SK-N-SH (cell line): ENCODE results near the gene INHBA. TPM values are rescaled to one million over a fixed set of nuclear protein-coding genes. Genes with fewer than 3 reads are reported as not detected.

Experiments used
- CTCF ChIA-PET: fragments of 300-600, 350-600 bp; formaldehyde crosslinking; extraction: SDS; loops from one replicate; lab custom pipeline; 2021; lab: Yijun Ruan, JAX
- POLR2A ChIA-PET: fragments of 350-600 bp; sonication (Branson Sonifier 250); formaldehyde crosslinking; extraction: SDS; loops from one replicate; lab custom pipeline; 2020; ENCODE audit warnings: antibody characterized with exemption, inconsistent platforms; lab: Yijun Ruan, JAX
- DNase-seq: peaks from one replicate; pipeline ENCODE4 v3.0.0; 2012
- H2AFZ ChIP-seq: fragments of 200-600 bp; sonication (generic); 2 replicates; pipeline ENCODE4 v1.8.1; 2016; ENCODE audit warnings: antibody characterized with exemption, mild to moderate bottlenecking, low read depth
- H3F3A ChIP-seq: fragments of 200-600 bp; sonication (generic); replicated peaks from 2 replicates; pipeline ENCODE3; 2016; ENCODE audit warnings: antibody characterized with exemption, mild to moderate bottlenecking; ENCODE audit not compliant: insufficient read depth
- H3K27ac ChIP-seq, 2 experiments: fragments of 200-500 bp in 1 of 2; fragments of 200-600 bp in 1 of 2; sonication (Bioruptor generic) in 1 of 2; sonication (generic), shearing (Covaris generic) in 1 of 2; 2 replicates each; pipeline versions ENCODE4 v1.5.1 to v1.6.1; 2014 to 2016; ENCODE audit warnings: low read depth in 2 of 2, inconsistent platforms in 1 of 2, low read length in 1 of 2, mild to moderate bottlenecking in 1 of 2, mixed read lengths in 1 of 2
- H3K27me3 ChIP-seq: fragments of 200-600 bp; sonication (generic), shearing (Covaris generic); 2 replicates; pipeline ENCODE4 v1.6.1; 2016; ENCODE audit warnings: mixed run types; ENCODE audit not compliant: insufficient read depth
- H3K36me3 ChIP-seq, 2 experiments: fragments of 200-500 bp in 1 of 2; fragments of 200-600 bp in 1 of 2; sonication (Bioruptor generic) in 1 of 2; sonication (generic) in 1 of 2; replicated peaks in 1 of 2; 2 replicates each; pipeline versions ENCODE3 to v1.5.1; 2014 to 2016; ENCODE audit warnings: low read length in 1 of 2, mild to moderate bottlenecking in 1 of 2; ENCODE audit not compliant: insufficient read depth in 2 of 2, control insufficient read depth in 1 of 2
- H3K4me1 ChIP-seq, 2 experiments: fragments of 200-500 bp in 1 of 2; fragments of 200-600 bp in 1 of 2; sonication (Bioruptor generic) in 1 of 2; sonication (generic), shearing (Covaris generic) in 1 of 2; 2 replicates each; pipeline versions ENCODE4 v1.5.1 to v1.6.1; 2014 to 2016; ENCODE audit warnings: low read depth in 1 of 2, low read length in 1 of 2, mixed run types in 1 of 2; ENCODE audit not compliant: insufficient read depth in 2 of 2, control insufficient read depth in 1 of 2
- H3K4me2 ChIP-seq: fragments of 200-600 bp; sonication (generic), shearing (Covaris generic); 2 replicates; pipeline ENCODE4 v1.6.1; 2017; ENCODE audit warnings: mixed run types
- H3K4me3 ChIP-seq, 2 experiments: fragments of 200-500 bp in 1 of 2; fragments of 200-600 bp in 1 of 2; sonication (Bioruptor generic) in 1 of 2; sonication (generic), shearing (Covaris generic) in 1 of 2; 2 replicates each; pipeline versions ENCODE4 v1.5.1 to v1.8.1; 2014 to 2016; ENCODE audit warnings: low read depth in 2 of 2, inconsistent platforms in 1 of 2, low read length in 1 of 2, mild to moderate bottlenecking in 1 of 2, mixed read lengths in 1 of 2, moderate library complexity in 1 of 2
- H3K79me2 ChIP-seq: fragments of 200-600 bp; sonication (generic); 2 replicates; pipeline ENCODE4 v1.8.1; 2017; ENCODE audit warnings: mild to moderate bottlenecking; ENCODE audit not compliant: insufficient read depth
- H3K9ac ChIP-seq: fragments of 200-600 bp; sonication (generic); 2 replicates; pipeline ENCODE4 v1.6.1; 2017; ENCODE audit warnings: mixed run types
- H3K9me2 ChIP-seq: fragments of 200-600 bp; sonication (generic); 2 replicates; pipeline ENCODE4 v1.6.1; 2017; ENCODE audit warnings: mixed run types
- H3K9me3 ChIP-seq: fragments of 200-600 bp; sonication (generic); 2 replicates; pipeline ENCODE4 v1.6.1; 2017; ENCODE audit warnings: mixed run types, mild to moderate bottlenecking, moderate library complexity
- H4K20me1 ChIP-seq: fragments of 200-600 bp; sonication (generic); 2 replicates; pipeline ENCODE4 v1.6.1; 2017; ENCODE audit warnings: mild to moderate bottlenecking, mixed run types; ENCODE audit not compliant: insufficient read depth
- CHD2 ChIP-seq: fragments of 150-350 bp; IDR thresholded peaks from 2 replicates; pipeline ENCODE4 v1.6.1; 2018; ENCODE audit warnings: low read length; ENCODE audit not compliant: partially characterized antibody
- CTCF ChIP-seq: fragments of 200-600 bp; sonication (generic); IDR thresholded peaks from 2 replicates; pipeline ENCODE4 v1.6.1; 2017; ENCODE audit warnings: antibody characterized with exemption, mild to moderate bottlenecking, moderate library complexity
- ELF1 ChIP-seq: IDR thresholded peaks from 2 replicates; pipeline ENCODE4 v1.4.0; 2012
- EP300 ChIP-seq, 2 experiments: IDR thresholded peaks; 2 replicates each; pipeline versions ENCODE4 v1.4.0 to v1.6.1; 2012; ENCODE audit warnings: borderline replicate concordance in 1 of 2, low read depth in 1 of 2, low read length in 1 of 2
- EZH2phosphoT487 ChIP-seq: fragments of 200-600 bp; sonication (generic); IDR thresholded peaks from 2 replicates; pipeline ENCODE4 v1.6.1; 2017; ENCODE audit warnings: low read depth, mixed run types, mild to moderate bottlenecking, antibody characterized with exemption, moderate library complexity, borderline replicate concordance
- FOSL2 ChIP-seq: IDR thresholded peaks from 2 replicates; pipeline ENCODE4 v1.4.0; 2012; ENCODE audit warnings: low read depth, mild to moderate bottlenecking, moderate library complexity, borderline replicate concordance
- FOXJ3 ChIP-seq: sonication (generic); formaldehyde crosslinking; IDR thresholded peaks from 2 replicates; pipeline ENCODE4 v1.5.1; 2020; ENCODE audit warnings: mild to moderate bottlenecking, missing genetic modification reagents
- FOXM1 ChIP-seq: IDR thresholded peaks from 2 replicates; pipeline ENCODE4 v1.4.0; 2012; ENCODE audit warnings: low read depth, mild to moderate bottlenecking
- GATA2 ChIP-seq: sonication (generic); formaldehyde crosslinking; IDR thresholded peaks from 2 replicates; pipeline ENCODE4 v1.5.0; 2020; ENCODE audit warnings: mild to moderate bottlenecking, missing genetic modification reagents
- JUND ChIP-seq: IDR thresholded peaks from 2 replicates; pipeline ENCODE4 v1.4.0; 2012
- RAD21 ChIP-seq: IDR thresholded peaks from 2 replicates; pipeline ENCODE4 v1.6.1; 2012; ENCODE audit warnings: mild to moderate bottlenecking, low read length
- RCOR1 ChIP-seq: fragments of 150-350 bp; IDR thresholded peaks from 2 replicates; pipeline ENCODE4 v1.6.1; 2017; ENCODE audit warnings: antibody characterized with exemption, low read length
- REST ChIP-seq: IDR thresholded peaks from 2 replicates; pipeline ENCODE4 v1.6.1; 2012; ENCODE audit warnings: mild to moderate bottlenecking, low read depth, low read length, moderate library complexity
- SIN3A ChIP-seq: IDR thresholded peaks from 2 replicates; pipeline ENCODE4 v1.6.1; 2012; ENCODE audit warnings: low read depth, mild to moderate bottlenecking, low read length, moderate library complexity, borderline replicate concordance
- SMC3 ChIP-seq: IDR thresholded peaks from 2 replicates; pipeline ENCODE4 v1.6.1; 2012; ENCODE audit warnings: low read depth, low read length, improper control_type of control experiment
- TAF1 ChIP-seq: IDR thresholded peaks from 2 replicates; pipeline ENCODE4 v1.6.1; 2012; ENCODE audit warnings: low read depth, mild to moderate bottlenecking, low read length, moderate library complexity, borderline replicate concordance
- TCF12 ChIP-seq: IDR thresholded peaks from 2 replicates; pipeline ENCODE4 v1.4.0; 2012
- YY1 ChIP-seq: IDR thresholded peaks from 2 replicates; pipeline ENCODE4 v1.4.0; 2012; ENCODE audit warnings: low read depth, mild to moderate bottlenecking
- WGBS: methylation state at CpG from one replicate; pipeline ENCODE4 v1.1.6; 2017; ENCODE audit warnings: low lambda C conversion rate; 5-methylcytosine and 5-hydroxymethylcytosine counted together
- polyA plus RNA-seq, 3 experiments: library from polyadenylated mRNA; depleted of rRNA; stranded (reverse); fragments of >200 nt; gene quantifications; 2 replicates each; pipeline ENCODE4 v1.2.3, GENCODE V29; 2012
- TF ChIP-seq, protein P1 (sequence below): IDR thresholded peaks from 2 replicates; pipeline ENCODE4; 2012

Gene INHBA
- polyA plus RNA-seq, 1 of the 3 experiments (the other 2 are of a cell fraction): 81.0 TPM

DNA sequence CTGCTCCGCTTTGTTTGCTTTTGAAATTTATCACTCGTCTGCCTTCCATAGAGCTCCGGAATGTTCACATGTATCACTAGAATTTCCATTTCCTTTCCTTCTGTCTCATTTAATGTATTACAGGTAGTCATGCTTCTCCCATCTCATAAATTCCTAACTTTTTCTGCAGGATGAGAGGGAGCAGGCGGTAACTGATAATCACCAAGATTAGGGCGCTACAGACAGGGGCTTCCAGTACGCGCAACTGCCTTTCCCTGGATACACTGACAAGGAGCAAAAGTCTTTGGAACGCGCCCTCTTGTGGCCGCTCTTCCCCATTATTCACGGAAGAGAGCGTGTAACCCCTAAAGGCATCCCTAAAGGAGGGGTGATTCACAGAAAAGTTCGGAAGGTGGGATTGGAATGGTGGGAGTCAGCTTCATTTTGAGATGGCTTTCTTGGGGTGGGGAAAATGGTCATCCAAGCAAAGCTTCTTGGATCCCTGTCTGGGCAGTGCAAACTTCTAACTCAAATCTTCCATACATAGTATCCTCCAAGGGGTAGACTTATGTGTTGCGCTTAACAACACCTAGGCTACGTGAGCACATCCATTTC, 6.5 kb downstream of the INHBA start:
- Histone ChIP-seq H4K20me1 (peaks cover 80% of the 10 kb centered on the region), H3K4me2 (peak overlapping the region; percentile 94), H3K9me3 (no peaks in the 10 kb centered on the region), H3K4me1 (peaks cover 14 to 28% of the 10 kb centered on the region in 2 experiments; a peak in 3 of 4 replicates)
- 28% methylated on average over 15 of the region's 15 CpGs for WGBS
- no peak for TF ChIP-seq FOXJ3 (CRISPR knock-in tag)
- TF ChIP-seq JUND: no peak; the same call in 1 of the 2 replicates
- TF ChIP-seq REST: 0 out of 2 replicates have a peak, but pooled peaks have one; percentile 44
- no peak for TF ChIP-seq YY1
- no peak; the same call in 1 of the 2 replicates for TF ChIP-seq TAF1
- TF ChIP-seq SIN3A: peak; percentile 60; the same call in 1 of the 2 replicates
- peak; percentile 34 for TF ChIP-seq TCF12
- TF ChIP-seq CTCF: peak; percentile 97
- TF ChIP-seq EZH2phosphoT487: no peak
- peak; percentile 68; the same call in 1 of the 2 replicates for TF ChIP-seq FOXM1
- TF ChIP-seq RCOR1: peak; percentile 42; the same call in 1 of the 2 replicates
- TF ChIP-seq CHD2: peak; percentile 55
- TF ChIP-seq, protein P1, sequence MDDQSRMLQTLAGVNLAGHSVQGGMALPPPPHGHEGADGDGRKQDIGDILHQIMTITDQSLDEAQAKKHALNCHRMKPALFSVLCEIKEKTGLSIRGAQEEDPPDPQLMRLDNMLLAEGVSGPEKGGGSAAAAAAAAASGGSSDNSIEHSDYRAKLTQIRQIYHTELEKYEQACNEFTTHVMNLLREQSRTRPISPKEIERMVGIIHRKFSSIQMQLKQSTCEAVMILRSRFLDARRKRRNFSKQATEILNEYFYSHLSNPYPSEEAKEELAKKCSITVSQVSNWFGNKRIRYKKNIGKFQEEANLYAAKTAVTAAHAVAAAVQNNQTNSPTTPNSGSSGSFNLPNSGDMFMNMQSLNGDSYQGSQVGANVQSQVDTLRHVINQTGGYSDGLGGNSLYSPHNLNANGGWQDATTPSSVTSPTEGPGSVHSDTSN: peak; percentile 16; the same call in 1 of the 2 replicates
- peak in 1 of 2 experiments; percentile 10; a peak in 1 of 4 replicates for TF ChIP-seq EP300 (IDR thresholded peaks at IDR 0.05; ENCODE audit: borderline replicate concordance in 1 of 2, low read depth in 1 of 2, low read length in 1 of 2)
- peak; percentile 69 for TF ChIP-seq GATA2 (CRISPR knock-in tag)
- TF ChIP-seq ELF1: peak; percentile 49; the same call in 1 of the 2 replicates
- peak; percentile 87 for TF ChIP-seq SMC3
- TF ChIP-seq RAD21: peak; percentile 86
- TF ChIP-seq FOSL2: no peak
- TF ChIP-seq, all 33 proteins: peak for 13
- H3K27me3 ChIP-seq: no peaks in the 10 kb centered on the region
- peak overlapping the region; percentile 85 for H3K9ac ChIP-seq
- DNase-seq: peak; percentile 79
- peaks cover 78 to 82% of the 10 kb centered on the region in 2 experiments for H3K36me3 ChIP-seq
- no peak overlapping the region for H2AFZ ChIP-seq
- POLR2A ChIA-PET: no interaction called here
- CTCF ChIA-PET: interaction anchor here (0.6 to 5.6 kb wide), 75 partner anchors 8 to 1562 kb away, joined by 3 to 148 read pairs (median 3); partner anchors contain the start of genes INHBA and MPLKIP
- peaks cover 100% of the 10 kb centered on the region for H3K79me2 ChIP-seq
- H3K27ac ChIP-seq: peak overlapping the region; percentile 54 to 92; a peak in 3 of 4 replicates
- H3F3A ChIP-seq: peaks cover 72% of the 10 kb centered on the region
- H3K9me2 ChIP-seq: no peaks in the 10 kb centered on the region
- H3K4me3 ChIP-seq: peak overlapping the region; percentile 58 to 90
